ENCODE measurements around the gene NBAS. TPM values are rescaled to one million over a fixed set of nuclear protein-coding genes. Genes with fewer than 3 reads are reported as not detected.

Gene NBAS
- total and polyA plus RNA-seq, 2 of the 4 experiments (the other 2 are of a cell fraction) = 22.3 to 105 TPM

DNA sequence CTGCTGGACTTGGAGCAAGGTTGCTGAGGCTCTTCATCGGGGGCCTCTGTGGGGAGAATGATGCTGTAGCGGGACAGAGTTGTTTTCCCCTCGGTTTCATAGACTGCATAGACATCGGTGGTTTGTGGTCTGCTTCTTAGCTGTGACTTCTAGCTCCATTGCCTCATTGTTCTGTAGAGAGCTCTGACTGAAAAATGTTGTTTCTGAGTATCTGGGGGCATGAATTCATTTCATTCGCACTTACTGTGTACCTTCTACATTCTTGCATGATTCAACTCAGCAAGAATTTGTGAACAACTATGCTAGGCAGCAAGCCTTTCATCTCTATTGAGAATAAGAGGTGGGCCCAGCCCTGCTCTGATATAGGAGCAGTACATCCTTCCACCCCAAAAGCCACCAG, 406.8 kb downstream of the NBAS start:
- Histone ChIP-seq H3K27ac (ENCODE audit: insufficient read depth, low read length) (no peak overlapping the region), H2BK5ac (ENCODE audit: low read depth, low read length, poor library complexity, severe bottlenecking) (peak overlapping the region; percentile 36), H3K56ac (ENCODE audit: extremely low read depth, insufficient read depth, low read length) (no peak overlapping the region), H2BK20ac (ENCODE audit: low read depth, low read length) (peak overlapping the region; percentile 76; the same call in 1 of the 2 replicates), H4K91ac (ENCODE audit: insufficient read depth, low read depth, low read length) (peak overlapping the region; percentile 80), H4K8ac (ENCODE audit: low read depth in 2 of 2, low read length in 2 of 2) (no peak overlapping the region), H3K9me1 (ENCODE audit: insufficient read depth, low read length) (peaks cover 7% of the 10 kb centered on the region), H3K14ac (replicated peaks; ENCODE audit: low read depth, low read length) (no peak overlapping the region), H3K4me1 (ENCODE audit: control insufficient read depth, insufficient read depth, low read length) (peaks cover 7% of the 10 kb centered on the region), H3K9ac (ENCODE audit: low read depth, low read length) (no peak overlapping the region), H4K5ac (ENCODE audit: low read depth, low read length) (peak overlapping the region; percentile 45; the same call in 1 of the 2 replicates), H3K23ac (ENCODE audit: low read depth, low read length) (peak overlapping the region; percentile 68; the same call in 1 of the 2 replicates), H2BK120ac (ENCODE audit: low read depth, low read length) (peak overlapping the region; percentile 80), H3K18ac (ENCODE audit: low read depth, low read length) (peak overlapping the region; percentile 57; the same call in 1 of the 2 replicates), H2AFZ (replicated peaks; ENCODE audit: low read length, poor library complexity) (no peak overlapping the region), H3K79me1 (ENCODE audit: low read depth in 1 of 2, low read length in 2 of 2) (no peaks in the 10 kb centered on the region), H3K27me3 (ENCODE audit: control insufficient read depth, insufficient read depth, low read length) (no peaks in the 10 kb centered on the region), H4K20me1 (ENCODE audit: insufficient read depth, low read length) (no peaks in the 10 kb centered on the region), H2BK15ac (ENCODE audit: low read depth, low read length) (no peak overlapping the region), H3K4ac (ENCODE audit: low read depth, low read length) (peak overlapping the region; percentile 64), H2AK9ac (replicated peaks; ENCODE audit: low read depth, low read length, poor library complexity) (no peak overlapping the region), H2AK5ac (ENCODE audit: low read depth, low read length) (no peak overlapping the region; the same call in 1 of the 2 replicates), H3K36me3 (ENCODE audit: control insufficient read depth, insufficient read depth, low read length) (no peaks in the 10 kb centered on the region), H3K4me3 (ENCODE audit: insufficient read depth, low read depth, low read length) (no peak overlapping the region), H3K9me3 (ENCODE audit: control insufficient read depth, insufficient read depth, low read length) (no peaks in the 10 kb centered on the region), H3K4me2 (ENCODE audit: low read depth, low read length) (peak overlapping the region; percentile 48)
- DNase-seq = peak; percentile 64
- in situ Hi-C loops (cut with MboI; ENCODE audit: low sequenced_read_pairs) = no loop called here
- ATAC-seq (ENCODE audit: low read depth) = peak; percentile 89
- dilution Hi-C loops (cut with HindIII; ENCODE audit: low sequenced_read_pairs, unreplicated experiment) = no loop called here
- intact Hi-C loops (cut with micrococcal nuclease) = no loop called here
- TF ChIP-seq MAZ (IDR thresholded peaks at IDR 0.05; ENCODE audit: borderline replicate concordance, low read depth, low read length) (no peak), CEBPB (IDR thresholded peaks at IDR 0.05; ENCODE audit: low read depth, low read length) (0 out of 2 replicates have a peak, but pooled peaks have one; percentile 15)
- POLR2A ChIA-PET (ENCODE audit: unreplicated experiment) = no interaction called here
- no CpG with 5 or more reads among the region's 5 CpGs for WGBS, 2 experiments (ENCODE audit: extremely low coverage in 2 of 2, insufficient read length in 1 of 2)
- CTCF ChIA-PET = no interaction called here
- no TSS peak for BruUV-seq (replicated peaks)

All from IMR-90 (cell line).